HEK293T (cell line): ENCODE results near the gene USB1.

ENCODE experiments used
- ARNT ChIP-seq: fragments of 450-650 bp; IDR thresholded peaks from 2 replicates; pipeline ENCODE4 v1.6.1; 2017; ENCODE audit warnings: mild to moderate bottlenecking
- FOXA1 ChIP-seq: fragments of 450-650 bp; IDR thresholded peaks from 2 replicates; pipeline ENCODE4 v1.6.1; 2016; ENCODE audit warnings: mild to moderate bottlenecking
- FOXK2 ChIP-seq: fragments of 450-650 bp; IDR thresholded peaks from 2 replicates; pipeline ENCODE4 v1.6.1; 2016; ENCODE audit warnings: mild to moderate bottlenecking
- FOXM1 ChIP-seq: fragments of 450-650 bp; IDR thresholded peaks from 2 replicates; pipeline ENCODE4 v1.6.1; 2017; ENCODE audit warnings: mild to moderate bottlenecking, borderline replicate concordance
- L3MBTL2 ChIP-seq: fragments of 450-650 bp; conservative IDR thresholded peaks from 2 replicates; pipeline ENCODE4 v1.6.1; 2016; ENCODE audit warnings: mild to moderate bottlenecking
- LEF1 ChIP-seq: fragments of 450-650 bp; IDR thresholded peaks from 2 replicates; pipeline ENCODE4 v1.6.1; 2017; ENCODE audit warnings: mild to moderate bottlenecking, borderline replicate concordance
- SP1 ChIP-seq: fragments of 450-650 bp; IDR thresholded peaks from 2 replicates; pipeline ENCODE4 v1.6.1; 2017
- SUZ12 ChIP-seq: fragments of 450-650 bp; IDR thresholded peaks from 2 replicates; pipeline ENCODE4 v1.6.1; 2016; ENCODE audit warnings: mild to moderate bottlenecking
- ZNF384 ChIP-seq: fragments of 450-650 bp; IDR thresholded peaks from 2 replicates; pipeline ENCODE4 v1.6.1; 2016
- TF ChIP-seq, protein P1 (sequence below): fragments of 450-650 bp; IDR thresholded peaks from 2 replicates; pipeline ENCODE4 v1.6.1; 2016

DNA sequence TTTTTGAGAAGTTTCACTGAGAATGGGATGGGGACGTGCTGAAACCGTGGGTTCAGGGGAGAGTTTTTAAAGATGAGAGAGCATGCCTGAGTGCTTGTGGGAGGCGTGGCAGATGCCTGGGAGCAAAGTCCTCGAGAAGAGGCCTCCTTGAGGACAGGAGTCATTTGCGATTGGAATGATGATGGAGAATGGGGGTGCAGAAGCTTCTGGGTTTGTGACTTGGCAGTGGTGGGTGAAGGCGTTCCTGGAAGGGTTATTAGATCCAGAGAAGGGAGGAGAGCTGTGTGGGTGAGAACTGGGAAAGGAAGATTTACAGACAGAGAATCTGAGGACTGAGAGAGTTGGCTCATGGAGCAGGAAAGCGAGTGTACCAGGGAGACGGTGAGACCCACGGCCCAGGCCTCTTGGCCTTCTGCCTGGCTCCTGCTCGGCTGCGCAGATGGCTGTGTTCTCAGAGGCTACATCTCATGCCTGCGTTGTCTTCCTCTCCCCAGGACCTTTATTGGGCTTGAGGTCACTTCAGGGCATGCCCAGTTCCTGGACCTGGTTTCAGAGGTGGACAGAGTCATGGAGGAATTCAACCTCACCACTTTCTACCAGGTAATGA lies 15.7 kb downstream of the USB1 start:
- TF ChIP-seq, protein P1, sequence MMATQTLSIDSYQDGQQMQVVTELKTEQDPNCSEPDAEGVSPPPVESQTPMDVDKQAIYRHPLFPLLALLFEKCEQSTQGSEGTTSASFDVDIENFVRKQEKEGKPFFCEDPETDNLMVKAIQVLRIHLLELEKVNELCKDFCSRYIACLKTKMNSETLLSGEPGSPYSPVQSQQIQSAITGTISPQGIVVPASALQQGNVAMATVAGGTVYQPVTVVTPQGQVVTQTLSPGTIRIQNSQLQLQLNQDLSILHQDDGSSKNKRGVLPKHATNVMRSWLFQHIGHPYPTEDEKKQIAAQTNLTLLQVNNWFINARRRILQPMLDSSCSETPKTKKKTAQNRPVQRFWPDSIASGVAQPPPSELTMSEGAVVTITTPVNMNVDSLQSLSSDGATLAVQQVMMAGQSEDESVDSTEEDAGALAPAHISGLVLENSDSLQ = no peak
- no peak for TF ChIP-seq LEF1
- no peak for TF ChIP-seq SP1
- no peak for TF ChIP-seq ARNT
- TF ChIP-seq ZNF384 = no peak
- TF ChIP-seq SUZ12 = no peak
- no peak for TF ChIP-seq L3MBTL2
- no peak for TF ChIP-seq FOXK2
- TF ChIP-seq FOXM1 = no peak
- no peak for TF ChIP-seq FOXA1
